NCI-H2081 treated with DMSO at 0.1 percent for 48 hours (cell line): ENCODE data around the gene ZBTB38.

Experiments
- DNase-seq: peaks from one replicate; lab custom pipeline; 2025; lab: John Stamatoyannopoulos, UW

The ZBTB38 gene

GRCh38 chr3:141337523-141337854 is 30.8 kb upstream of the ZBTB38 start:
- DNase-seq, result no peak

GRCh38 chr3:141337991-141338390 is 30.3 kb upstream of the ZBTB38 start:
- no peak for DNase-seq

- no peak for DNase-seq
These were observed 29.4 kb upstream of the ZBTB38 start for GRCh38 chr3:141338881-141339280.

- no peak for DNase-seq
These were observed 26.8 kb upstream of the ZBTB38 start for GRCh38 chr3:141341536-141341935.

GRCh38 chr3:141342386-141342785 is 25.9 kb upstream of the ZBTB38 start:
- no peak for DNase-seq

- DNase-seq, result no peak
These were observed 25.2 kb upstream of the ZBTB38 start for GRCh38 chr3:141343077-141343476.

- DNase-seq, result no peak
These were observed 24.4 kb upstream of the ZBTB38 start for GRCh38 chr3:141343865-141344271.

GRCh38 chr3:141345528-141345927 is 22.8 kb upstream of the ZBTB38 start:
- no peak for DNase-seq

- no peak for DNase-seq
These were observed 22.3 kb upstream of the ZBTB38 start for GRCh38 chr3:141346007-141346406.

- no peak for DNase-seq
These were observed 21.9 kb upstream of the ZBTB38 start for GRCh38 chr3:141346418-141346817.

GRCh38 chr3:141346839-141347238 is 21.5 kb upstream of the ZBTB38 start:
- DNase-seq, result no peak

- no peak for DNase-seq
These were observed 19.5 kb upstream of the ZBTB38 start for GRCh38 chr3:141348837-141349236.

- DNase-seq, result no peak
These were observed 18.6 kb upstream of the ZBTB38 start for GRCh38 chr3:141349711-141350110.

- no peak for DNase-seq
These were observed 17.6 kb upstream of the ZBTB38 start for GRCh38 chr3:141350666-141351065.

- no peak for DNase-seq
These were observed 15.9 kb upstream of the ZBTB38 start for GRCh38 chr3:141352262-141352984.

GRCh38 chr3:141353652-141354495 is 14.4 kb upstream of the ZBTB38 start:
- no peak for DNase-seq

GRCh38 chr3:141354517-141354916 is 13.8 kb upstream of the ZBTB38 start:
- DNase-seq, result no peak

- DNase-seq, result no peak
These were observed 13.1 kb upstream of the ZBTB38 start for GRCh38 chr3:141355242-141355641.

- DNase-seq, result no peak
These were observed 12.3 kb upstream of the ZBTB38 start for GRCh38 chr3:141356046-141356445.

- peak; percentile 39 for DNase-seq
These were observed 7.3 kb upstream of the ZBTB38 start for GRCh38 chr3:141360888-141361598.

GRCh38 chr3:141362736-141363135 is 5.6 kb upstream of the ZBTB38 start:
- no peak for DNase-seq

GRCh38 chr3:141365201-141365600 is 3.1 kb upstream of the ZBTB38 start:
- DNase-seq, result no peak
